NK-92 (cell line): ENCODE results near the gene SKP1.
"Not testable (repeated sequence)": the region's sequence is repeated elsewhere in the genome, so short reads cannot be mapped to it uniquely, and the experiment has no call there.

Source experiments
- DNase-seq: peaks from one replicate; lab custom pipeline; 2025; ENCODE audit not compliant: unreplicated experiment; lab: John Stamatoyannopoulos, UW

SKP1 gene

GRCh38 chr5:134177369-134178095 lies 782 bp upstream of the SKP1 start:
- DNase-seq, result no peak

- no peak for DNase-seq
Measured at GRCh38 chr5:134175921-134176510, 734 bp downstream of the SKP1 start.

DNA sequence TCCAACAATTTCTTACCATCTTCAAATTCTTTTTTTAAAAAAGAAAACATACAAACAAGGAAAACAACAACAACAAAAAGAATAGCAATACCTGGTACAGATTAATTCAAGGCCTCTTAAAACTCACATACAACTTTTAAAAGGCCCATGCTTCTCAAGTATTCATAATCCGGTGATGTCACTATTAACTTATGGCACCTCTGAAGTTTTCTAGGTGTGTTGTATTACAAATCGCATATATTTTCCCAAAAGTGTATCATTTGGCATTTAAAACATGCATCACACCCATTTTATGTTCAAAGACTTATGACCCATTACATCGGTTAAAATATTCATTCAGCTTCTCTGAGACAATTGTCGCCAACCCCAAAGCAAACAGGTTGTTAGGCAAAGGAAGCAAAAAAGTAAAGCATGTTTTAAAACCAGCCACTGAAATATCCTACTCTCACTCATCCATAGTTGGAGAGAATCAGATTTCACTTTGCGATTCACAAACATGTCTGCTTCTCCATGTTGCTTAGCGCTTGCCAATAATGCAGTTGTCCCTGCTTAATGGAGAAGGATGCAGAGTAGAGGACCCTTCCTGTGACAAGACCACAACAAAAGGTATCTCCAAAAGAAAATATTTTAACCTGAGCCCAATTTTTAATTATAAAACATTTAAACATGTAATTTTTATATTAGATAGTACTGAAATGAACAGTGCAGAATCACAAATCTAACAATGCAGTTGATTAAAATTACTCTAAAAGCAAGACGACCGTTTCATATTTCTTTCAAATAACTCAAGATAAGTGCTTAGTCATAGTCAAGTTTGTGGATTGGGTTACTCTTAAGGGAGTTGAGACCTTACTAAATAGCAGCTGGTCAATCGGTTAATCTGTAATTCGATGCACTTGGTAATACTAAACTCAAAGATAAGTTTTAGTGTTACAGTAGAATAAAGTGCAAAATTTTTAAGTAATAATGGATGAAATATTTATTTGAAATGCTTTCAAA lies 1.6 kb downstream of the SKP1 start:
- DNase-seq, result no peak

- no peak for DNase-seq
Measured at GRCh38 chr5:134171972-134172371, 4.8 kb downstream of the SKP1 start.

DNA sequence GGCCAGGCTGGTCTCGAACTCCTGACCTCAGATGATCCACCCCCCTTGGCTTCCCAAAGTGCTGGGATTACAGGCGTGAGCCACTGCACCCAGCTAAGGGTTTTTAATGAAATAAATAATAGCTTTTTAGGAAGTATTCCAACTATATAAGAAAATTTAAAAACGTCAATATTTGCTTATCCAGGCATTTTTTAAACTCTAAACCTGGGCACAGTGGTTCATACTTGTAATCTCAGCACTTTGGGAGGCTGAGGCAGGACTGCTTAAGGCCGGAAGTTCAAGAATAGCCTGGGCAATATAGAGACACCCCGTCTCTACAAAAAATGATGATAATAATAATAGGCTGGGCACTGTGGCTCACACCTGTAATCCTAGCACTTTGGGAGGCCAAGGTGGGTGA lies 14.2 kb downstream of the SKP1 start:
- no peak for DNase-seq

- no peak for DNase-seq
Measured at GRCh38 chr5:134161513-134162395, 15.0 kb downstream of the SKP1 start.

DNA sequence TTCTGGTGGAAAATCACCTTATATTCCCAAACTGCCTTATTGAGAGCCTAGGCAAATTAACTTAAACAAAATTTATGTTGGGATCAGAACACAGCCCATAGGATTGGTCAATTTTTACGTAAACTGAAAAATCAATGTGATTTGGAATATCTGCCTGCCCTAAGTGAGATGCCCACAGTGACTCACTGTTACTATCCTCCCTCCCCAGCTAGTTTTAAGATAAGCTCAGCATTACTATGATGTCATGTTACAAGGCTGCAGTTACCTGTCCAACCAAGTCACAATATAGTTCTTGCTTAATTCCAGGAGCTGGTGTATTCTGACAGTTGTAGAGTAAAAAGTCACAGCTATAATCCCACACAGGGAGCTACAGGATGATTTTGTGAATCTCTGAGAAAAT lies 23.1 kb downstream of the SKP1 start:
- no peak for DNase-seq

DNA sequence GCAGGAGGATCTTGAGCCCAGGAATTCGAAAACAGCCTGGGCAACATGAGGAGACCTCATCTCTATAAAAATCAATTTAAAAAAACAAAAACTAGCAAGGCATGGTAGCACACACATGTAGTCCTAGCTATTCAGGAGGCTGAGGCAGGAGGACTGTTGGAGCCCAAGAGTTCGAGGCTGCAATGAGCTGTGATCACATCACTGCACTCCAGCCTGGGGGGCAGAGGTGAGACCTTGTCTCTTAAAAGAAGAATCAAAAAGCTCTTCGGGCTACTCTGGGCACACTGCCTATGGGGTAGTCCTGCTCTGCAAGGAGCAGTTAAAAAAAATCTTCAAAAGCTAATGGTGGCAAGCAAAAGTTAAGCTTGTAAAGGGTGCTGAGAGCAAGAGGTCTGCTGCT lies 23.5 kb downstream of the SKP1 start:
- DNase-seq, result no peak

GRCh38 chr5:134152173-134152832 lies 24.4 kb downstream of the SKP1 start:
- DNase-seq, result not testable (repeated sequence)

- no peak for DNase-seq
Measured at GRCh38 chr5:134151723-134152122, 25.0 kb downstream of the SKP1 start.

GRCh38 chr5:134149571-134150303 lies 27.0 kb downstream of the SKP1 start:
- no peak for DNase-seq

DNA sequence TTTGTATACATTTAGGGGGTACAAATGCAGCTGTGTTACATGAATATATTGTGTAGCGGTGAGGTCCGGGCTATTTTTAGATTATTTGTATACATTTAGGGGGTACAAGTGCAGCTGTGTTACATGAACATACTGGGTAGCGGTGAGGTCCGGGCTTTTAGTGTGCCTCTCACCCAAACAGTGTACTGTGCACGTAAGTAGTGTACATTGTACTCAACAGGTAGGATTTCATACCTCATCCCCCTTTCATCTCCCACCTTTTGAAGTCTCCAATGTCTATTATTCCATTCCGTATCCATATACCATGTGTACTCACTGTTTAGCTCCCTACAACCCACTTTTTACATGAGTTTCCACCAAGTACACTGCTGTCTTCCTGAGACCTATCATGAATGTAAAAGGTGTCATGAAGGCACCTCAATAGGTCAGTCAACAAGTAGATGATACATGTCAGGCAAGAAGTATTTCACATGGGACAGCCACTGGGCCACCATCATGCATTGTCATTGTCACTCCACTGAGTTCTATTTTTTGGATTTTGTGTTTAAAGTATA lies 27.7 kb downstream of the SKP1 start:
- DNase-seq, result no peak

DNA sequence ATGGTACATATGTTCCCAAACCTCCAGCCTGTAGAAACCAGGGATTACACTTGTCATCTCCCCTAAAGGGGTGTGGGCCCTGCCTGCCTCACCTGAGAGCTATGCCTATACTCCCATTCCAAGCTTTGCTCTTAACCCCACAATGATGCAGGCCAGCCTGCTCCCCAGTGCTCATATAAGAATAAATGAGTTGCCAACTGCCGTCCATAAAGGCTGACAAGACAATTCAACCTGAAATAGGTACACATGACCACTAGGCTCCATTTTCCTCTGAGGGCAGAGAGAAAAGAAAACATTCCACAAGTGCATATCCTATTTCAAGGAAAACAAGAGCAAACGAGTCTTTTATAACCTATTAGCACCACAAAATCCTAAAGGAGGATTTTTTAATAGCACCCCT lies 28.4 kb downstream of the SKP1 start:
- DNase-seq, result no peak

- no peak for DNase-seq
Measured at GRCh38 chr5:134146651-134147518, 29.9 kb downstream of the SKP1 start.

- DNase-seq, result no peak
Measured at GRCh38 chr5:134145779-134146581, 30.8 kb downstream of the SKP1 start.

DNA sequence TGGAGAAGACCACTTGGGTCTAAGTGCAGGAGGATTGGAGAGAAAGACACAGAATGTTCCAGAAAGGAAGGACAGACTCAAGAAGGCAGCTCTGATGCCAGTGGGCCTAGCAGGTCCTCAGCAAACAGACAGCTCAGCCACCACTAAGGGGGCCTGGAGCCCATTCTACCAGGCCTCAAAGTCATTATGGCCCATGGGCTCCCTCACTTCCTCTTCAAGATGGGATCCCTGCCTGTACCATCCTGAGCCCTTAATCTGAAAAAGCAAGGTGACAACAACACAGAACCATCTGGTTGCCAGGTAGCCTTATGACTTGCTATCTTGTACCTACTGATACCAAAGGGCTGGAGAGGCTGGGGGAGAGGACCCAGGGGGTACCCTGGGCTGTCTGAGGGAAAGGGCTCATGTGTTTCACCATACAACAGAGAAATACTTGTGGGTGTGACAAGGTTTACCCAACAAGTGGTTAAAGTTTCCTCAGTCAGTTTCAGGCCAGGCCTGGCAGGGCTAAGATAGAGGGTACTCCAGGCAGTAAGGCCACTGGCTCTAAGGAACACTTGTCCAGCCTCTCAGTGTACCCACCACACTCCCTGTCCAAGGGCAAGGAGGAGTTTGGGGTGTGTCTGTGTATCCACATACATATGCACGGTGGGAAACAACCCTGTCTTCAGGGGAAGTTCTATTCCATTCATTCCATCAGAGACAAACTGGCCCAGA lies 31.6 kb downstream of the SKP1 start:
- no peak for DNase-seq
